ENCODE data around the gene PLXNA1.

Gene PLXNA1

GRCh38 chr3:127029658-127030507, 47.0 kb downstream of the PLXNA1 start:
- DNase-seq (no peak), ATAC-seq (ENCODE audit: insufficient read depth, low read depth) (no peak)
- H3K4me2 ChIP-seq (ENCODE audit: insufficient read depth, low read length), result no peak overlapping the region
- no peak overlapping the region for H2AFZ ChIP-seq (ENCODE audit: low read depth, low read length)
- no peaks in the 10 kb centered on the region for H3K9me3 ChIP-seq (ENCODE audit: insufficient read depth, low read length, severe bottlenecking)
- H3K4me3 ChIP-seq (ENCODE audit: low read depth in 1 of 2, low read length in 2 of 2), result no peak overlapping the region
- no peaks in the 10 kb centered on the region for H3K79me2 ChIP-seq (ENCODE audit: insufficient read depth, low read length)
- no peaks in the 10 kb centered on the region for H3K4me1 ChIP-seq (ENCODE audit: insufficient read depth, low read length)
- TF ChIP-seq, protein P1, sequence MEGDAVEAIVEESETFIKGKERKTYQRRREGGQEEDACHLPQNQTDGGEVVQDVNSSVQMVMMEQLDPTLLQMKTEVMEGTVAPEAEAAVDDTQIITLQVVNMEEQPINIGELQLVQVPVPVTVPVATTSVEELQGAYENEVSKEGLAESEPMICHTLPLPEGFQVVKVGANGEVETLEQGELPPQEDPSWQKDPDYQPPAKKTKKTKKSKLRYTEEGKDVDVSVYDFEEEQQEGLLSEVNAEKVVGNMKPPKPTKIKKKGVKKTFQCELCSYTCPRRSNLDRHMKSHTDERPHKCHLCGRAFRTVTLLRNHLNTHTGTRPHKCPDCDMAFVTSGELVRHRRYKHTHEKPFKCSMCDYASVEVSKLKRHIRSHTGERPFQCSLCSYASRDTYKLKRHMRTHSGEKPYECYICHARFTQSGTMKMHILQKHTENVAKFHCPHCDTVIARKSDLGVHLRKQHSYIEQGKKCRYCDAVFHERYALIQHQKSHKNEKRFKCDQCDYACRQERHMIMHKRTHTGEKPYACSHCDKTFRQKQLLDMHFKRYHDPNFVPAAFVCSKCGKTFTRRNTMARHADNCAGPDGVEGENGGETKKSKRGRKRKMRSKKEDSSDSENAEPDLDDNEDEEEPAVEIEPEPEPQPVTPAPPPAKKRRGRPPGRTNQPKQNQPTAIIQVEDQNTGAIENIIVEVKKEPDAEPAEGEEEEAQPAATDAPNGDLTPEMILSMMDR (IDR thresholded peaks at IDR 0.05; ENCODE audit: borderline replicate concordance, extremely low read depth, low read length, poor library complexity, severe bottlenecking), result no peak
- TF ChIP-seq EZH2 (IDR thresholded peaks at IDR 0.05; ENCODE audit: borderline replicate concordance, low read depth, low read length, severe bottlenecking), result no peak
- no peak overlapping the region for H3K27ac ChIP-seq (ENCODE audit: low read length)
- H4K20me1 ChIP-seq (ENCODE audit: insufficient read depth, low read length), result no peaks in the 10 kb centered on the region; the same call in 1 of the 2 replicates
- H3K27me3 ChIP-seq (ENCODE audit: insufficient read depth, low read length, poor library complexity), result no peaks in the 10 kb centered on the region
- no peak overlapping the region for H3K9ac ChIP-seq (ENCODE audit: low read depth, low read length)
- H3K36me3 ChIP-seq (ENCODE audit: insufficient read depth, low read length), result peaks cover 77% of the 10 kb centered on the region

- no peak for TF ChIP-seq EZH2 (IDR thresholded peaks at IDR 0.05; ENCODE audit: borderline replicate concordance, low read depth, low read length, severe bottlenecking)
- TF ChIP-seq, protein P1 (IDR thresholded peaks at IDR 0.05; ENCODE audit: borderline replicate concordance, extremely low read depth, low read length, poor library complexity, severe bottlenecking), result no peak
- Histone ChIP-seq H3K27ac (ENCODE audit: low read length) (no peak overlapping the region), H3K36me3 (ENCODE audit: insufficient read depth, low read length) (peaks cover 76% of the 10 kb centered on the region), H4K20me1 (ENCODE audit: insufficient read depth, low read length) (no peaks in the 10 kb centered on the region; the same call in 1 of the 2 replicates), H3K4me2 (ENCODE audit: insufficient read depth, low read length) (no peak overlapping the region), H3K4me1 (ENCODE audit: insufficient read depth, low read length) (no peaks in the 10 kb centered on the region), H3K9ac (ENCODE audit: low read depth, low read length) (no peak overlapping the region), H3K79me2 (ENCODE audit: insufficient read depth, low read length) (no peaks in the 10 kb centered on the region), H2AFZ (ENCODE audit: low read depth, low read length) (no peak overlapping the region), H3K9me3 (ENCODE audit: insufficient read depth, low read length, severe bottlenecking) (no peaks in the 10 kb centered on the region), H3K4me3 (ENCODE audit: low read depth in 1 of 2, low read length in 2 of 2) (no peak overlapping the region), H3K27me3 (ENCODE audit: insufficient read depth, low read length, poor library complexity) (no peaks in the 10 kb centered on the region)
- no peak for ATAC-seq (ENCODE audit: insufficient read depth, low read depth)
- DNase-seq, result no peak
These were observed 47.8 kb downstream of the PLXNA1 start for GRCh38 chr3:127030508-127031412.

DNA sequence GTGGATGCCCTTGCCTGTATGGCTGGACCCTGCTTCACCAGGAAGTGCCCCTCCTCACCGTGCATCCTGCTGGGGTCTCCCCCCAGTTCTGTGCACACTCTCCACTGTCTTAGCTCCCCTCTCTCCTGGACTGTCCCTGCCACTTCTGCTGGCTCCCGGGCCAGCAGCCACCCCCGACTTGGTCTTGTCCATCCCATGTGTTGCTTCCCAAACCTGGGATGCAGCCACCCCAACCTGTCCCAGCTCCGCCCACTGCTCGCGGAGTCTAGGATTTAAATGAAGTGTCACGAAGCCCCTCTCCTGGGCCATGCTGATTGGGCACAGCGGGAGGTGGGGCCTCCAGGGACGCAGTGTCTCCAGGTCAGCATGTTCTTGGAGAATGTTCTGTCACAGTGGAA, 48.5 kb downstream of the PLXNA1 start:
- H3K4me3 ChIP-seq (ENCODE audit: low read depth in 1 of 2, low read length in 2 of 2), result no peak overlapping the region
- H3K36me3 ChIP-seq (ENCODE audit: insufficient read depth, low read length), result peaks cover 71% of the 10 kb centered on the region

More for the DNA sequence above, 48.5 kb downstream of the PLXNA1 start:
- no peaks in the 10 kb centered on the region for H3K79me2 ChIP-seq (ENCODE audit: insufficient read depth, low read length)
- H4K20me1 ChIP-seq (ENCODE audit: insufficient read depth, low read length), result peaks cover 3% of the 10 kb centered on the region; the same call in 1 of the 2 replicates
- no peak for ATAC-seq (ENCODE audit: insufficient read depth, low read depth)
- no peaks in the 10 kb centered on the region for H3K4me1 ChIP-seq (ENCODE audit: insufficient read depth, low read length)
- TF ChIP-seq, protein P1 (IDR thresholded peaks at IDR 0.05; ENCODE audit: borderline replicate concordance, extremely low read depth, low read length, poor library complexity, severe bottlenecking), result no peak
- TF ChIP-seq EZH2 (IDR thresholded peaks at IDR 0.05; ENCODE audit: borderline replicate concordance, low read depth, low read length, severe bottlenecking), result no peak
- H3K27ac ChIP-seq (ENCODE audit: low read length), result no peak overlapping the region
- H3K27me3 ChIP-seq (ENCODE audit: insufficient read depth, low read length, poor library complexity), result no peaks in the 10 kb centered on the region
- no peak overlapping the region for H3K9ac ChIP-seq (ENCODE audit: low read depth, low read length)
- no peak overlapping the region for H3K4me2 ChIP-seq (ENCODE audit: insufficient read depth, low read length)
- H2AFZ ChIP-seq (ENCODE audit: low read depth, low read length), result no peak overlapping the region
- no peak for DNase-seq
- H3K9me3 ChIP-seq (ENCODE audit: insufficient read depth, low read length, severe bottlenecking), result no peaks in the 10 kb centered on the region

All from DND-41 (cell line).